ENCODE results near the gene CLMN. TPM values are rescaled to one million over a fixed set of nuclear protein-coding genes. Genes with fewer than 3 reads are reported as not detected.

CLMN gene
- total and polyA plus RNA-seq, 2 of the 13 experiments (the other 11 are each of a cell fraction or from before 2014, with no cell fraction given) = 15.1 to 16.7 TPM

- TF ChIP-seq PATZ1 (CRISPR knock-in tag; IDR thresholded peaks at IDR 0.05) (peak; percentile 41; the same call in 1 of the 2 replicates), NR2F1 (CRISPR knock-in tag; IDR thresholded peaks at IDR 0.05) (peak; percentile 92 to 98), THRA (CRISPR knock-in tag; IDR thresholded peaks at IDR 0.05; ENCODE audit: borderline replicate concordance) (peak; percentile 81; the same call in 1 of the 2 replicates), SOX6 (IDR thresholded peaks at IDR 0.05) (no peak), SOX6 (CRISPR knock-in tag; IDR thresholded peaks at IDR 0.05) (peak; percentile 83), TCF7 (IDR thresholded peaks at IDR 0.05; ENCODE audit: low read depth) (peak; percentile 49; the same call in 1 of the 2 replicates), ATF2 (CRISPR knock-in tag; IDR thresholded peaks at IDR 0.05) (peak; percentile 67; the same call in 1 of the 2 replicates), RARA (CRISPR knock-in tag; IDR thresholded peaks at IDR 0.05) (peak; percentile 97), ZNF737 (CRISPR knock-in tag; IDR thresholded peaks at IDR 0.05; ENCODE audit: borderline replicate concordance) (no peak), ZNF354B (CRISPR knock-in tag; IDR thresholded peaks at IDR 0.05) (no peak), GTF3A (CRISPR knock-in tag; conservative IDR thresholded peaks at IDR 0.05) (no peak), ZMYM2 (CRISPR knock-in tag; IDR thresholded peaks at IDR 0.05) (peak; percentile 75; the same call in 1 of the 2 replicates), FOXO1 (CRISPR knock-in tag; IDR thresholded peaks at IDR 0.05) (peak; percentile 83), HMG20B (CRISPR knock-in tag; conservative IDR thresholded peaks at IDR 0.05) (0 out of 2 replicates have a peak, but pooled peaks have one; percentile 25)
Observed at GRCh38 chr14:95364481-95365209, 44.9 kb upstream of the CLMN start (continued).

Data from HepG2 (cell line).